Thyroid gland (tissue), 4 donors: ENCODE results near the gene PLEKHA5.

Experiments
- POLR2A ChIP-seq, 2 donors: fragments of 450-650 bp; IDR thresholded peaks; one replicate each; pipeline ENCODE4 v1.6.1; 2017; ENCODE audit warnings: antibody characterized with exemption in 2 of 2, mild to moderate bottlenecking in 2 of 2, moderate library complexity in 1 of 2
- TF ChIP-seq, protein P1 (sequence below), 6 experiments: fragments of 200-600 bp in 3 of 6; fragments of 450-650 bp in 3 of 6; sonication (generic) in 3 of 6; IDR thresholded peaks; one replicate each; pipeline ENCODE4 v1.5.1; 2016 to 2019; ENCODE audit warnings: antibody characterized with exemption in 6 of 6, mild to moderate bottlenecking in 2 of 6, inconsistent platforms in 1 of 6, moderate library complexity in 1 of 6

GRCh38 chr12:19311165-19311564 lies 181.6 kb downstream of the PLEKHA5 start:
- TF ChIP-seq, protein P1, sequence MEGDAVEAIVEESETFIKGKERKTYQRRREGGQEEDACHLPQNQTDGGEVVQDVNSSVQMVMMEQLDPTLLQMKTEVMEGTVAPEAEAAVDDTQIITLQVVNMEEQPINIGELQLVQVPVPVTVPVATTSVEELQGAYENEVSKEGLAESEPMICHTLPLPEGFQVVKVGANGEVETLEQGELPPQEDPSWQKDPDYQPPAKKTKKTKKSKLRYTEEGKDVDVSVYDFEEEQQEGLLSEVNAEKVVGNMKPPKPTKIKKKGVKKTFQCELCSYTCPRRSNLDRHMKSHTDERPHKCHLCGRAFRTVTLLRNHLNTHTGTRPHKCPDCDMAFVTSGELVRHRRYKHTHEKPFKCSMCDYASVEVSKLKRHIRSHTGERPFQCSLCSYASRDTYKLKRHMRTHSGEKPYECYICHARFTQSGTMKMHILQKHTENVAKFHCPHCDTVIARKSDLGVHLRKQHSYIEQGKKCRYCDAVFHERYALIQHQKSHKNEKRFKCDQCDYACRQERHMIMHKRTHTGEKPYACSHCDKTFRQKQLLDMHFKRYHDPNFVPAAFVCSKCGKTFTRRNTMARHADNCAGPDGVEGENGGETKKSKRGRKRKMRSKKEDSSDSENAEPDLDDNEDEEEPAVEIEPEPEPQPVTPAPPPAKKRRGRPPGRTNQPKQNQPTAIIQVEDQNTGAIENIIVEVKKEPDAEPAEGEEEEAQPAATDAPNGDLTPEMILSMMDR (IDR thresholded peaks at IDR 0.05): no peak
- no peak for TF ChIP-seq POLR2A (IDR thresholded peaks at IDR 0.05)
